ENCODE measurements around the gene GPRIN1.

The GPRIN1 gene

DNA sequence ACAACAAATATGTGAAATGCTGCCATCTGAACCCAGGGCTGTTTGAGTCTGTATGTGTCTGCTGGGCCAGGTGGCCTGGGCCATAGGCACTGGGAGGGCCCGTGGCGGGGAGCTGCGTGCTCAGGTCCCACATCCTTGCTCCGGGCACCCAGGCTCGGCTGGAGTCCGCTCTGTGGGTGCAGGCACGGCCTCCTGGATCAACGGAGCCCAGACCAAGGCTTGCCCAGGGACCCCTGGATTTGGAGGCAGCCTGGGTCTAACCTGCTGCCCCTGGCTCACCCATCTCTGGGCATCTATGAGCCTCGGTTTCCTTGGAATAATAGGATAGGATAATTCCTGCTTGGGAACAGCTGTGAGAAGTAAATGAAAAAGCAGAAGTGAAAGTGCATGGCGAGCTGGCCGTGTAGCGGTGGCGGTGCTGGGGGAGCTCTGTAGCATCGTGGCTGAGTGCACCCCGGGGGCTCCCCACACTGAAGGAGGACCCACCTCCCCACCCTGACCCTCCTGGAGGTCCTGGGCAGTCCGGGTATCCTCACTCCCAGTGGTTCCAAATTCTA, 59.6 kb downstream of the GPRIN1 start:
- H3K14ac ChIP-seq (ENCODE audit: low read length in 2 of 2) = no peak overlapping the region
- H4K8ac ChIP-seq (ENCODE audit: low read length) = no peak overlapping the region
- WGBS = 86% methylated on average over 16 of the region's 16 CpGs
- no peak overlapping the region for H3K27ac ChIP-seq (ENCODE audit: low read length, poor library complexity, severe bottlenecking)
- H3K9ac ChIP-seq (ENCODE audit: low read length) = no peak overlapping the region
- H3K4me2 ChIP-seq (ENCODE audit: low read length, poor library complexity, severe bottlenecking) = no peak overlapping the region
- H2AK5ac ChIP-seq (ENCODE audit: low read length, severe bottlenecking) = no peak overlapping the region
- no peak overlapping the region for H2BK5ac ChIP-seq (ENCODE audit: low read depth, low read length, poor library complexity, severe bottlenecking)
- H2BK15ac ChIP-seq (ENCODE audit: low read depth, poor library complexity, severe bottlenecking) = no peak overlapping the region
- H2AFZ ChIP-seq (ENCODE audit: low read depth, low read length) = no peak overlapping the region
- peaks cover 3 to 17% of the 10 kb centered on the region in 2 experiments for H3K27me3 ChIP-seq (ENCODE audit: control insufficient read depth in 1 of 2, insufficient read depth in 1 of 2, low read length in 2 of 2)
- no peak overlapping the region for H4K91ac ChIP-seq (ENCODE audit: low read length)
- H3K4me1 ChIP-seq (ENCODE audit: control insufficient read depth, insufficient read depth, low read depth, low read length) = peaks cover 18% of the 10 kb centered on the region
- no peak for DNase-seq
- no peak overlapping the region for H2BK12ac ChIP-seq (ENCODE audit: low read length in 2 of 2)
- H3K36me3 ChIP-seq (ENCODE audit: control insufficient read depth in 1 of 2, insufficient read depth in 2 of 2, low read depth in 1 of 2, low read length in 2 of 2) = no peaks in the 10 kb centered on the region
- H3K79me1 ChIP-seq (replicated peaks; ENCODE audit: low read length, poor library complexity, severe bottlenecking) = no peaks in the 10 kb centered on the region
- no peak overlapping the region for H3K18ac ChIP-seq (ENCODE audit: low read depth in 1 of 2, low read length in 2 of 2)
- no peak overlapping the region for H3K4me3 ChIP-seq (ENCODE audit: insufficient read depth in 1 of 2, low read depth in 1 of 2, low read length in 2 of 2)
- H2BK120ac ChIP-seq (ENCODE audit: low read depth, low read length) = no peak overlapping the region
- no peak overlapping the region for H3K4ac ChIP-seq (ENCODE audit: low read depth in 1 of 2, low read length in 2 of 2)
- no peaks in the 10 kb centered on the region for H3K9me3 ChIP-seq (ENCODE audit: control insufficient read depth, low read length)
- H3K23ac ChIP-seq (ENCODE audit: low read length in 2 of 2) = no peak overlapping the region

DNA sequence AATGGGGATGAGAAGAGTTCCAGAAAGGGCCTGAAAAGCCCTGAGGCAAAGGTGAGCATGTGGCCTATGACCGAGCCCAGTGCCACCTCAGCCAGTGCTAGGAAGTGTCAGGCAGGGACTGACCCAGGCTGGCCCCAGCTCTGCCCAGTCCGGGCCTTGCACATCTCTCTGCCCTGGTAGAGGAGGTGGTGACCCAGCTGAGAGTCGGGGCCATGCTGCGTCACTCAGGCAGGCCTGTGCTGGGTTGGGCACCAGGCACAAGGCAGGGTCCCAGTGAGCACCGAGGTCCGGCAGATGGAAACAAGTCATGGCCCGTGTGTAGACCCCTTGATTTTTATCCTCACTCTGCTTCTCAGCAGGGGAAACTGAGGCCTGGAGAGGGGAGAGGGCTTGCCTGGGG, 60.1 kb downstream of the GPRIN1 start:
- Histone ChIP-seq H4K91ac (ENCODE audit: low read length) (peak overlapping the region; percentile 18), H2AK5ac (ENCODE audit: low read length, severe bottlenecking) (no peak overlapping the region), H3K27ac (ENCODE audit: low read length, poor library complexity, severe bottlenecking) (no peak overlapping the region), H3K9ac (ENCODE audit: low read length) (no peak overlapping the region), H2BK15ac (ENCODE audit: low read depth, poor library complexity, severe bottlenecking) (no peak overlapping the region), H3K36me3 (ENCODE audit: control insufficient read depth in 1 of 2, insufficient read depth in 2 of 2, low read depth in 1 of 2, low read length in 2 of 2) (no peaks in the 10 kb centered on the region), H2BK5ac (ENCODE audit: low read depth, low read length, poor library complexity, severe bottlenecking) (no peak overlapping the region), H3K23ac (ENCODE audit: low read length in 2 of 2) (no peak overlapping the region), H2BK120ac (ENCODE audit: low read depth, low read length) (no peak overlapping the region), H4K8ac (ENCODE audit: low read length) (peak overlapping the region; percentile 19), H2AFZ (ENCODE audit: low read depth, low read length) (no peak overlapping the region), H3K27me3 (ENCODE audit: control insufficient read depth in 1 of 2, insufficient read depth in 1 of 2, low read length in 2 of 2) (peaks cover 3 to 17% of the 10 kb centered on the region in 2 experiments), H3K4me2 (ENCODE audit: low read length, poor library complexity, severe bottlenecking) (no peak overlapping the region), H3K14ac (ENCODE audit: low read length in 2 of 2) (peak overlapping the region in 1 of 2 experiments; percentile 41), H3K4ac (ENCODE audit: low read depth in 1 of 2, low read length in 2 of 2) (no peak overlapping the region), H3K18ac (ENCODE audit: low read depth in 1 of 2, low read length in 2 of 2) (no peak overlapping the region), H3K4me3 (ENCODE audit: insufficient read depth in 1 of 2, low read depth in 1 of 2, low read length in 2 of 2) (no peak overlapping the region), H3K4me1 (ENCODE audit: control insufficient read depth, insufficient read depth, low read depth, low read length) (peaks cover 18% of the 10 kb centered on the region), H2BK12ac (ENCODE audit: low read length in 2 of 2) (no peak overlapping the region), H3K9me3 (ENCODE audit: control insufficient read depth, low read length) (no peaks in the 10 kb centered on the region), H3K79me1 (replicated peaks; ENCODE audit: low read length, poor library complexity, severe bottlenecking) (no peaks in the 10 kb centered on the region)
- WGBS = 86% methylated on average over 4 of the region's 7 CpGs
- DNase-seq = no peak

DNA sequence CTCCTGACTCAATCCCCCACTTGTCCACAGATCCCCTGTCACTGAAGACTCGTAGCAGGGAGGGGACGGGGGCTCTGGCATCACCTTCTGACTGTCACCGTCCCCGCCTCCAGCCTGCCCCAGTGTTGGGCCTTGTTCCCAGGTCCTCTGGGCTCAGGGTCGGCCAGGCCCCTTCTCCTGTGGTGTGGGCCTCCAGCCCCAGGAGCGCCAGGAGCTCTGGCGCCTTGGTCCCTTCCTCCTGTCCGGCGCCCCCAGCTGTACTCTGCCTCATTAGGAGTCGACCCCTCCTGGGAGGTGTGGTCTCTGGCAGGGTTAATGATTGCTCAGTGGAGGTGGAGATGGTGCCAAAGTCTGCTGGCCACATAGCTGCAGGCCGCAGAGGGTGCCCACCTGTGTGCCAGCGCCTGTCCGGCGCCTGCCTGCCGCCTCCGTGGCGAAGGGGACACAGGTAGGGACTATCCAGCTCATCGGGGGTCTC, 61.0 kb downstream of the GPRIN1 start, which contains the start of gene CDHR2:
TSS of gene CDHR2 (plus strand) at position 376 of the 478 bp plus-strand sequence. CDS start 16,011 bp downstream, outside the sequence.
- Histone ChIP-seq H4K91ac (ENCODE audit: low read length) (peak within 1 kb of the TSS; percentile 18), H3K14ac (ENCODE audit: low read length in 2 of 2) (peak within 1 kb of the TSS in 1 of 2 experiments; percentile 41), H2BK120ac (ENCODE audit: low read depth, low read length) (no peak within 1 kb of the TSS), H2AFZ (ENCODE audit: low read depth, low read length) (no peak within 1 kb of the TSS), H3K4me2 (ENCODE audit: low read length, poor library complexity, severe bottlenecking) (no peak within 1 kb of the TSS), H3K18ac (ENCODE audit: low read depth in 1 of 2, low read length in 2 of 2) (no peak within 1 kb of the TSS), H3K4ac (ENCODE audit: low read depth in 1 of 2, low read length in 2 of 2) (no peak within 1 kb of the TSS), H3K4me1 (ENCODE audit: control insufficient read depth, insufficient read depth, low read depth, low read length) (peaks cover 15% of the 10 kb centered on the region), H2BK5ac (ENCODE audit: low read depth, low read length, poor library complexity, severe bottlenecking) (no peak within 1 kb of the TSS), H3K27me3 (ENCODE audit: control insufficient read depth in 1 of 2, insufficient read depth in 1 of 2, low read length in 2 of 2) (peaks cover 3 to 17% of the 10 kb centered on the region in 2 experiments), H3K36me3 (ENCODE audit: control insufficient read depth in 1 of 2, insufficient read depth in 2 of 2, low read depth in 1 of 2, low read length in 2 of 2) (no peaks in the 10 kb centered on the region), H2BK12ac (ENCODE audit: low read length in 2 of 2) (no peak within 1 kb of the TSS), H2BK15ac (ENCODE audit: low read depth, poor library complexity, severe bottlenecking) (no peak within 1 kb of the TSS), H3K9ac (ENCODE audit: low read length) (no peak within 1 kb of the TSS), H2AK5ac (ENCODE audit: low read length, severe bottlenecking) (no peak within 1 kb of the TSS), H3K27ac (ENCODE audit: low read length, poor library complexity, severe bottlenecking) (no peak within 1 kb of the TSS), H3K9me3 (ENCODE audit: control insufficient read depth, low read length) (no peaks in the 10 kb centered on the region), H3K4me3 (ENCODE audit: insufficient read depth in 1 of 2, low read depth in 1 of 2, low read length in 2 of 2) (no peak within 1 kb of the TSS), H3K23ac (ENCODE audit: low read length in 2 of 2) (no peak within 1 kb of the TSS), H4K8ac (ENCODE audit: low read length) (peak within 1 kb of the TSS; percentile 19), H3K79me1 (replicated peaks; ENCODE audit: low read length, poor library complexity, severe bottlenecking) (peaks cover 3% of the 10 kb centered on the region)
- DNase-seq = no peak
- 83% methylated on average over 18 of the region's 18 CpGs for WGBS

DNA sequence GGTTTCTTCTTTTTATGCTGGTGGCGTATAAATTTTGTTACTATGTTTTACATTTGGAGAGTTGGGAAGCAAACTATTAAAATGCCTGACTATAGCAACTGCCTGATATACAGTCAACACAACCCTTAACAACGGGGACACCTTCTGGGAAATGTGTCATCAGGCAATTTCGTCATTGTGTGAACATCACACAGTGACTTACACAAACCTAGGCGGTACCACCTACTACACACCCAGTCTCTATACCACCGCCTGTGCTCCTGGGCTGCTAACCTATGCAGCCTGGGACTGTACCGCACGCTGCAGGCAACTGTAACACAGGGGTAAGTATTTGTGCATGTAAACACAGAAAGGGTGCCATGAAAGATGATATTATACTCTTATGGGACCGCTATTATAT, 62.2 kb downstream of the GPRIN1 start:
- H3K4me2 ChIP-seq (ENCODE audit: low read length, poor library complexity, severe bottlenecking) = no peak overlapping the region
- H2BK5ac ChIP-seq (ENCODE audit: low read depth, low read length, poor library complexity, severe bottlenecking) = no peak overlapping the region
- no peak overlapping the region for H3K4ac ChIP-seq (ENCODE audit: low read depth in 1 of 2, low read length in 2 of 2)
- no peak overlapping the region for H3K18ac ChIP-seq (ENCODE audit: low read depth in 1 of 2, low read length in 2 of 2)
- H2BK12ac ChIP-seq (ENCODE audit: low read length in 2 of 2) = no peak overlapping the region
- no peak overlapping the region for H2BK120ac ChIP-seq (ENCODE audit: low read depth, low read length)
- H3K14ac ChIP-seq (ENCODE audit: low read length in 2 of 2) = no peak overlapping the region
- peaks cover 3 to 10% of the 10 kb centered on the region in 2 experiments for H3K27me3 ChIP-seq (ENCODE audit: control insufficient read depth in 1 of 2, insufficient read depth in 1 of 2, low read length in 2 of 2)
- no peaks in the 10 kb centered on the region for H3K9me3 ChIP-seq (ENCODE audit: control insufficient read depth, low read length)
- no peak overlapping the region for H4K91ac ChIP-seq (ENCODE audit: low read length)
- no peak overlapping the region for H3K23ac ChIP-seq (ENCODE audit: low read length in 2 of 2)
- H3K9ac ChIP-seq (ENCODE audit: low read length) = no peak overlapping the region
- peak; percentile 59 for DNase-seq
- no peak overlapping the region for H3K4me3 ChIP-seq (ENCODE audit: insufficient read depth in 1 of 2, low read depth in 1 of 2, low read length in 2 of 2)
- WGBS = 82% methylated on average over 7 of the region's 8 CpGs
- no peak overlapping the region for H4K8ac ChIP-seq (ENCODE audit: low read length)
- H3K36me3 ChIP-seq (ENCODE audit: control insufficient read depth in 1 of 2, insufficient read depth in 2 of 2, low read depth in 1 of 2, low read length in 2 of 2) = no peaks in the 10 kb centered on the region
- H3K27ac ChIP-seq (ENCODE audit: low read length, poor library complexity, severe bottlenecking) = no peak overlapping the region
- H3K4me1 ChIP-seq (ENCODE audit: control insufficient read depth, insufficient read depth, low read depth, low read length) = peaks cover 15% of the 10 kb centered on the region
- no peak overlapping the region for H2AK5ac ChIP-seq (ENCODE audit: low read length, severe bottlenecking)
- H2AFZ ChIP-seq (ENCODE audit: low read depth, low read length) = no peak overlapping the region
- H2BK15ac ChIP-seq (ENCODE audit: low read depth, poor library complexity, severe bottlenecking) = no peak overlapping the region
- H3K79me1 ChIP-seq (replicated peaks; ENCODE audit: low read length, poor library complexity, severe bottlenecking) = peaks cover 3% of the 10 kb centered on the region
